Testis (tissue), 2 donors: ENCODE results near the gene FASN.

Source experiments
- CTCF ChIP-seq, 3 experiments: fragments of 450-650 bp in 2 of 3; fragments of 200-600 bp in 1 of 3; sonication (generic) in 1 of 3; IDR thresholded peaks; one replicate each; pipeline ENCODE4 v1.5.1; 2016 to 2019; ENCODE audit warnings: antibody characterized with exemption in 3 of 3, mild to moderate bottlenecking in 2 of 3, moderate library complexity in 1 of 3
- POLR2A ChIP-seq: fragments of 450-650 bp; IDR thresholded peaks from one replicate; pipeline ENCODE4 v1.6.1; 2017; ENCODE audit warnings: antibody characterized with exemption, mild to moderate bottlenecking, moderate library complexity

GRCh38 chr17:82061047-82061925 lies 36.8 kb downstream of the FASN start:
- no peak for TF ChIP-seq CTCF (IDR thresholded peaks at IDR 0.05)
- no peak for TF ChIP-seq POLR2A
